Endothelial cell of umbilical vein (primary cell): ENCODE measurements around the gene CHST11. TPM values are rescaled to one million over a fixed set of nuclear protein-coding genes. Genes with fewer than 3 reads are reported as not detected.

ENCODE experiments used
- BruUV-seq: library from RNA; stranded (reverse); fragments of 400-500 nt; replicated peaks from 2 replicates; lab custom pipeline; 2021; lab: Mats Ljungman, UMichigan
- CTCF ChIA-PET: fragments of 300-600, 350-600 bp; sonication (Branson Sonifier 250); formaldehyde crosslinking; loops from one replicate; lab custom pipeline; 2021; ENCODE audit warnings: antibody characterized with exemption, inconsistent platforms; lab: Charles Lee
- POLR2A ChIA-PET: fragments of 300-600, 350-600 bp; sonication (Branson Sonifier 250); formaldehyde crosslinking; loops from one replicate; lab custom pipeline; 2021; ENCODE audit warnings: antibody characterized with exemption, inconsistent platforms; lab: Charles Lee
- DNase-seq: peaks from one replicate; pipeline ENCODE4 v3.0.0-alpha.2; 2011; ENCODE audit warnings: low read depth, low spot score
- FAIRE-seq: peaks from 2 replicates; lab custom pipeline; 2011; peaks lifted over from hg19 to GRCh38; lab: Jason Lieb, UNC
- H2AFZ ChIP-seq: 2 replicates; pipeline ENCODE4 v1.6.0; 2012; ENCODE audit warnings: low read depth, low read length, control low read depth, inconsistent platforms
- H3K27ac ChIP-seq: 2 replicates; pipeline ENCODE4 v1.5.1; 2011; ENCODE audit warnings: low read depth, mild to moderate bottlenecking, control low read depth, low read length, moderate library complexity; ENCODE audit not compliant: insufficient read depth
- H3K27me3 ChIP-seq, 2 experiments: 2 replicates each; pipeline versions ENCODE4 v1.6.0 to v1.6.1; 2011; ENCODE audit warnings: low read length in 2 of 2, mixed read lengths in 1 of 2; ENCODE audit not compliant: control insufficient read depth in 2 of 2, insufficient read depth in 2 of 2
- H3K36me3 ChIP-seq, 2 experiments: 2 replicates in 1 of 2; 3 replicates in 1 of 2; pipeline ENCODE4 v1.5.1; 2011; ENCODE audit warnings: low read length in 2 of 2, mild to moderate bottlenecking in 1 of 2, moderate library complexity in 1 of 2; ENCODE audit not compliant: control insufficient read depth in 2 of 2, insufficient read depth in 2 of 2; ENCODE audit errors: extremely low read depth in 1 of 2
- H3K4me1 ChIP-seq: 3 replicates; pipeline ENCODE4 v1.5.1; 2011; ENCODE audit warnings: mild to moderate bottlenecking, low read length; ENCODE audit not compliant: control insufficient read depth, insufficient read depth; ENCODE audit errors: extremely low read depth
- H3K4me2 ChIP-seq: 2 replicates; pipeline ENCODE4 v1.6.1; 2011; ENCODE audit warnings: low read length, control low read depth, mixed read lengths; ENCODE audit not compliant: insufficient read depth
- H3K4me3 ChIP-seq, 3 experiments: fragments of 200-600 bp in 1 of 3; sonication (generic), shearing (Covaris generic) in 1 of 3; replicated peaks in 1 of 3; 2 replicates each; pipeline ENCODE4 v1.5.1; 2011 to 2016; ENCODE audit warnings: control low read depth in 3 of 3, low read length in 3 of 3, mild to moderate bottlenecking in 2 of 3, inconsistent platforms in 1 of 3, low read depth in 1 of 3, moderate library complexity in 1 of 3; ENCODE audit not compliant: insufficient read depth in 1 of 3
- H3K79me2 ChIP-seq: 2 replicates; pipeline ENCODE4 v1.6.0; 2012; ENCODE audit warnings: low read length, inconsistent platforms; ENCODE audit not compliant: control insufficient read depth, insufficient read depth
- H3K9ac ChIP-seq: replicated peaks from 2 replicates; pipeline ENCODE3; 2011; ENCODE audit warnings: low read length, control low read depth; ENCODE audit not compliant: insufficient read depth; ENCODE audit errors: extremely low read depth
- H3K9me1 ChIP-seq: replicated peaks from 3 replicates; pipeline ENCODE4 v1.6.0; 2011; ENCODE audit warnings: mild to moderate bottlenecking, low read length; ENCODE audit not compliant: control insufficient read depth, insufficient read depth; ENCODE audit errors: extremely low read depth
- H3K9me3 ChIP-seq: replicated peaks from 2 replicates; pipeline ENCODE4 v1.5.1; 2012; ENCODE audit warnings: low read length, inconsistent platforms; ENCODE audit not compliant: control insufficient read depth, insufficient read depth
- H4K20me1 ChIP-seq: replicated peaks from 2 replicates; pipeline ENCODE3; 2011; ENCODE audit warnings: mild to moderate bottlenecking, low read length; ENCODE audit not compliant: control insufficient read depth, insufficient read depth; ENCODE audit errors: extremely low read depth
- CTCF ChIP-seq, 2 donors: IDR thresholded peaks; 1 replicate in 1 of 2; 2 replicates in 1 of 2; pipeline ENCODE4 v1.5.1; 2011; ENCODE audit warnings: low read length in 2 of 2, mild to moderate bottlenecking in 2 of 2, moderate library complexity in 2 of 2, control low read depth in 1 of 2, inconsistent platforms in 1 of 2, low read depth in 1 of 2; ENCODE audit not compliant: insufficient read depth in 1 of 2; ENCODE audit errors: extremely low read depth in 1 of 2
- EZH2 ChIP-seq: IDR thresholded peaks from 2 replicates; pipeline ENCODE4 v1.6.1; 2012; ENCODE audit warnings: borderline replicate concordance, low read depth, mild to moderate bottlenecking, moderate library complexity, low read length, inconsistent platforms; ENCODE audit not compliant: severe bottlenecking
- FOS ChIP-seq: IDR thresholded peaks from 2 replicates; pipeline ENCODE4 v1.6.1; 2011; ENCODE audit warnings: mild to moderate bottlenecking, low read length, moderate library complexity, borderline replicate concordance; ENCODE audit not compliant: insufficient read depth
- GATA2 ChIP-seq: IDR thresholded peaks from 2 replicates; pipeline ENCODE4 v1.7.0; 2011; ENCODE audit warnings: low read depth, mild to moderate bottlenecking, moderate library complexity, mixed read lengths, low read length; ENCODE audit not compliant: insufficient read length, insufficient read depth
- JUN ChIP-seq: IDR thresholded peaks from 2 replicates; pipeline ENCODE4 v1.6.1; 2011; ENCODE audit warnings: borderline replicate concordance, low read depth; ENCODE audit not compliant: insufficient read length, insufficient read depth
- MYC ChIP-seq: IDR thresholded peaks from one replicate; pipeline ENCODE4 v1.6.1; 2011; ENCODE audit warnings: mild to moderate bottlenecking, low read depth, low read length
- POLR2A ChIP-seq: IDR thresholded peaks from 2 replicates; pipeline ENCODE4 v1.6.1; 2012; ENCODE audit warnings: low read depth, mild to moderate bottlenecking, control low read depth, low read length
- POLR2AphosphoS5 ChIP-seq: IDR thresholded peaks from 2 replicates; pipeline ENCODE4 v1.6.1; 2012; ENCODE audit warnings: low read depth, mild to moderate bottlenecking, control low read depth, low read length, moderate library complexity; ENCODE audit not compliant: insufficient read depth
- dilution Hi-C: fragments of 300-500 bp; cut with MboI; formaldehyde crosslinking; loops from one replicate; pipeline ENCODE4 v1.15.0; 2019; ENCODE audit warnings: low sequenced_read_pairs; ENCODE audit not compliant: extremely low pct_ligation_motif_present
- intact Hi-C: fragments of 100-400 bp; cut with micrococcal nuclease; formaldehyde crosslinking; loops from one replicate; pipeline ENCODE4 v1.10.0; 2022
- polyA plus RNA-seq, 4 experiments: library from polyadenylated mRNA; depleted of rRNA in 3 of 4; stranded (reverse) in 3 of 4; unstranded in 1 of 4; fragments of >200 nt; gene quantifications; 2 replicates each; pipeline versions ENCODE4 v1.2.1 to v1.2.3, GENCODE V29; 2011 to 2012; ENCODE audit warnings: missing spikeins in 1 of 4
- total RNA-seq: library from RNA; stranded (reverse); gene quantifications from 2 replicates; pipeline ENCODE4 v1.2.3, GENCODE V29; 2021
- TF ChIP-seq, protein P1 (sequence below): IDR thresholded peaks from 2 replicates; pipeline ENCODE4 v1.6.1; 2011; ENCODE audit not compliant: insufficient read depth, insufficient read length

CHST11 gene
- total and polyA plus RNA-seq, 2 donors (not counting 3 experiments of a cell fraction or from before 2014, with no cell fraction given): 19.7 to 20.9 TPM

GRCh38 chr12:104496336-104496735 lies 39.6 kb downstream of the CHST11 start:
- Histone ChIP-seq H3K4me2 (no peak overlapping the region), H3K9ac (no peak overlapping the region), H3K4me3 (no peak overlapping the region), H2AFZ (no peak overlapping the region), H3K27ac (no peak overlapping the region), H3K9me3 (no peaks in the 10 kb centered on the region), H3K27me3 (no peaks in the 10 kb centered on the region), H3K9me1 (no peaks in the 10 kb centered on the region), H3K4me1 (no peaks in the 10 kb centered on the region), H3K36me3 (no peaks in the 10 kb centered on the region), H3K79me2 (peaks cover 15% of the 10 kb centered on the region), H4K20me1 (peaks cover 2% of the 10 kb centered on the region)
- no TSS peak for BruUV-seq
- ChIA-PET POLR2A (no interaction called here), CTCF (no interaction called here)
- DNase-seq (no peak), FAIRE-seq (no peak)
- TF ChIP-seq POLR2A (no peak), MYC (no peak), JUN (no peak), FOS (no peak), POLR2AphosphoS5 (no peak)
- TF ChIP-seq, protein P1, sequence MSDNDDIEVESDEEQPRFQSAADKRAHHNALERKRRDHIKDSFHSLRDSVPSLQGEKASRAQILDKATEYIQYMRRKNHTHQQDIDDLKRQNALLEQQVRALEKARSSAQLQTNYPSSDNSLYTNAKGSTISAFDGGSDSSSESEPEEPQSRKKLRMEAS: no peak
- dilution Hi-C loops: no loop called here
- intact Hi-C loops: no loop called here

- dilution Hi-C loops: no loop called here
- no peaks in the 10 kb centered on the region for H3K9me1 ChIP-seq
- no peak overlapping the region for H3K4me3 ChIP-seq
- peaks cover 12% of the 10 kb centered on the region for H3K79me2 ChIP-seq
- TF ChIP-seq MYC: no peak
- TF ChIP-seq GATA2: no peak
- TF ChIP-seq JUN: no peak
- TF ChIP-seq CTCF (IDR thresholded peaks at IDR 0.05; ENCODE audit: extremely low read depth in 1 of 2, insufficient read depth in 1 of 2, low read depth in 1 of 2, low read length in 2 of 2): no peak
- TF ChIP-seq, protein P1: no peak
- no peak for TF ChIP-seq EZH2
- TF ChIP-seq POLR2A: no peak
- no peak for TF ChIP-seq FOS
- no peak for TF ChIP-seq POLR2AphosphoS5
- H3K27ac ChIP-seq: no peak overlapping the region
- H2AFZ ChIP-seq: no peak overlapping the region
- no peak for FAIRE-seq
- CTCF ChIA-PET: interaction anchor here (0.7 kb wide), 1 partner anchor 97 kb away, joined by 3 read pairs; no protein-coding TSS in a partner anchor
- no TSS peak for BruUV-seq
- H4K20me1 ChIP-seq: peaks cover 2% of the 10 kb centered on the region
- H3K4me2 ChIP-seq: no peak overlapping the region
- H3K36me3 ChIP-seq: no peaks in the 10 kb centered on the region
- H3K27me3 ChIP-seq: no peaks in the 10 kb centered on the region
- POLR2A ChIA-PET: no interaction called here
- intact Hi-C loops: no loop called here
- H3K9me3 ChIP-seq: no peaks in the 10 kb centered on the region
- H3K9ac ChIP-seq: no peak overlapping the region
- no peak for DNase-seq
- no peaks in the 10 kb centered on the region for H3K4me1 ChIP-seq
Observed at GRCh38 chr12:104498211-104498801, 41.6 kb downstream of the CHST11 start.
